Measurements from ENCODE around the gene CISD1. TPM values are rescaled to one million over a fixed set of nuclear protein-coding genes. Genes with fewer than 3 reads are reported as not detected.

CISD1 gene
- total and polyA plus RNA-seq, 2 experiments from 2014 or later: 40.4 to 97.6 TPM

GRCh38 chr10:58280477-58280876 is 11.5 kb downstream of the CISD1 start:
- Histone ChIP-seq H3K79me2 (ENCODE audit: insufficient read depth) (peaks cover 13% of the 10 kb centered on the region; the same call in 1 of the 2 replicates), H3K9me2 (ENCODE audit: insufficient read depth) (no peaks in the 10 kb centered on the region), H3K9me3 (ENCODE audit: low read depth) (no peaks in the 10 kb centered on the region), H3K36me3 (ENCODE audit: low read depth) (no peaks in the 10 kb centered on the region), H4K20me1 (ENCODE audit: insufficient read depth) (no peaks in the 10 kb centered on the region), H3K4me2 (ENCODE audit: unreplicated experiment) (no peak overlapping the region), H2AFZ (no peak overlapping the region), H3K27ac (no peak overlapping the region), H3F3A (ENCODE audit: insufficient read depth) (0 out of 2 replicates have a peak, but pooled peaks cover 7% of the 10 kb centered on the region), H3K27me3 (replicated peaks; ENCODE audit: insufficient read depth) (no peaks in the 10 kb centered on the region), H3K4me1 (ENCODE audit: insufficient read depth) (peaks cover 20% of the 10 kb centered on the region), H3K4me3 (no peak overlapping the region), H3K9ac (no peak overlapping the region)
- WGBS, 2 experiments (ENCODE audit: low coverage in 1 of 2, low lambda C conversion rate in 2 of 2, missing lambda C conversion rate in 2 of 2): 83 to 91% methylated on average over 3 of the region's 3 CpGs
- TF ChIP-seq EZH2phosphoT487 (IDR thresholded peaks at IDR 0.05; ENCODE audit: insufficient read depth, low read depth) (no peak), EZH2 (IDR thresholded peaks at IDR 0.05; ENCODE audit: insufficient read depth, poor library complexity, severe bottlenecking) (no peak)
- DNase-seq: peak; percentile 21
- in situ Hi-C loops (cut with MboI): no loop called here

- Histone ChIP-seq H3F3A (ENCODE audit: insufficient read depth) (0 out of 2 replicates have a peak, but pooled peaks cover 7% of the 10 kb centered on the region), H3K4me3 (no peak overlapping the region), H4K20me1 (ENCODE audit: insufficient read depth) (no peaks in the 10 kb centered on the region), H3K4me2 (ENCODE audit: unreplicated experiment) (no peak overlapping the region), H3K27me3 (replicated peaks; ENCODE audit: insufficient read depth) (no peaks in the 10 kb centered on the region), H3K79me2 (ENCODE audit: insufficient read depth) (peaks cover 13% of the 10 kb centered on the region; the same call in 1 of the 2 replicates), H3K36me3 (ENCODE audit: low read depth) (no peaks in the 10 kb centered on the region), H3K9ac (no peak overlapping the region), H3K4me1 (ENCODE audit: insufficient read depth) (peaks cover 14% of the 10 kb centered on the region), H3K27ac (no peak overlapping the region), H3K9me3 (ENCODE audit: low read depth) (no peaks in the 10 kb centered on the region), H2AFZ (no peak overlapping the region), H3K9me2 (ENCODE audit: insufficient read depth) (no peaks in the 10 kb centered on the region)
- DNase-seq: no peak
- TF ChIP-seq EZH2 (IDR thresholded peaks at IDR 0.05; ENCODE audit: insufficient read depth, poor library complexity, severe bottlenecking) (no peak), EZH2phosphoT487 (IDR thresholded peaks at IDR 0.05; ENCODE audit: insufficient read depth, low read depth) (no peak)
- in situ Hi-C loops (cut with MboI): no loop called here
- 86% methylated on average over 2 of the region's 2 CpGs for WGBS, 2 experiments (ENCODE audit: low coverage in 1 of 2, low lambda C conversion rate in 2 of 2, missing lambda C conversion rate in 2 of 2)
Observed at GRCh38 chr10:58281092-58281752, 12.3 kb downstream of the CISD1 start.

- TF ChIP-seq EZH2phosphoT487 (IDR thresholded peaks at IDR 0.05; ENCODE audit: insufficient read depth, low read depth): no peak
- TF ChIP-seq EZH2 (IDR thresholded peaks at IDR 0.05; ENCODE audit: insufficient read depth, poor library complexity, severe bottlenecking): no peak
- 0 out of 2 replicates have a peak, but pooled peaks cover 7% of the 10 kb centered on the region for H3F3A ChIP-seq (ENCODE audit: insufficient read depth)
- H3K4me3 ChIP-seq: no peak overlapping the region
- no peak overlapping the region for H2AFZ ChIP-seq
- WGBS, 2 experiments (ENCODE audit: low coverage in 1 of 2, low lambda C conversion rate in 2 of 2, missing lambda C conversion rate in 2 of 2): 94 to 100% methylated on average over 3 of the region's 3 CpGs
- no peak for DNase-seq
- H3K27me3 ChIP-seq (replicated peaks; ENCODE audit: insufficient read depth): no peaks in the 10 kb centered on the region
- no peak overlapping the region for H3K9ac ChIP-seq
- in situ Hi-C loops (cut with MboI): no loop called here
- H3K36me3 ChIP-seq (ENCODE audit: low read depth): no peaks in the 10 kb centered on the region
- H3K27ac ChIP-seq: no peak overlapping the region
- no peaks in the 10 kb centered on the region for H3K9me3 ChIP-seq (ENCODE audit: low read depth)
- H3K79me2 ChIP-seq (ENCODE audit: insufficient read depth): 0 out of 2 replicates have a peak, but pooled peaks cover under 1% of the 10 kb centered on the region
- H3K4me2 ChIP-seq (ENCODE audit: unreplicated experiment): no peak overlapping the region
- no peaks in the 10 kb centered on the region for H4K20me1 ChIP-seq (ENCODE audit: insufficient read depth)
- H3K4me1 ChIP-seq (ENCODE audit: insufficient read depth): peaks cover 14% of the 10 kb centered on the region
- no peaks in the 10 kb centered on the region for H3K9me2 ChIP-seq (ENCODE audit: insufficient read depth)
Observed at GRCh38 chr10:58282615-58283014, 13.7 kb downstream of the CISD1 start.

- TF ChIP-seq EZH2 (IDR thresholded peaks at IDR 0.05; ENCODE audit: insufficient read depth, poor library complexity, severe bottlenecking) (no peak), EZH2phosphoT487 (IDR thresholded peaks at IDR 0.05; ENCODE audit: insufficient read depth, low read depth) (no peak)
- no peaks in the 10 kb centered on the region for H3K79me2 ChIP-seq (ENCODE audit: insufficient read depth)
- H3K4me2 ChIP-seq (ENCODE audit: unreplicated experiment): no peak overlapping the region
- no peak overlapping the region for H2AFZ ChIP-seq
- no peaks in the 10 kb centered on the region for H3K4me1 ChIP-seq (ENCODE audit: insufficient read depth)
- no peak overlapping the region for H3K9ac ChIP-seq
- H3K4me3 ChIP-seq: no peak overlapping the region
- H4K20me1 ChIP-seq (ENCODE audit: insufficient read depth): no peaks in the 10 kb centered on the region
- DNase-seq: peak; percentile 79
- H3K9me2 ChIP-seq (ENCODE audit: insufficient read depth): no peaks in the 10 kb centered on the region
- H3K36me3 ChIP-seq (ENCODE audit: low read depth): no peaks in the 10 kb centered on the region
- no peak overlapping the region for H3K27ac ChIP-seq
- WGBS, 2 experiments (ENCODE audit: low coverage in 1 of 2, low lambda C conversion rate in 2 of 2, missing lambda C conversion rate in 2 of 2): 29 to 33% methylated on average over 5 of the region's 5 CpGs
- peaks cover 3% of the 10 kb centered on the region; the same call in 1 of the 2 replicates for H3F3A ChIP-seq (ENCODE audit: insufficient read depth)
- no peaks in the 10 kb centered on the region for H3K9me3 ChIP-seq (ENCODE audit: low read depth)
- H3K27me3 ChIP-seq (replicated peaks; ENCODE audit: insufficient read depth): no peaks in the 10 kb centered on the region
- in situ Hi-C loops (cut with MboI): no loop called here
Observed at GRCh38 chr10:58291538-58292174, 22.7 kb downstream of the CISD1 start.
